RWPE1 (cell line): ENCODE results near the gene RBCK1.
"Not testable (repeated sequence)": the region's sequence is repeated elsewhere in the genome, so short reads cannot be mapped to it uniquely, and the experiment has no call there.

ENCODE experiments used
- CTCF ChIA-PET: fragments of 350-600 bp; sonication (Branson Sonifier 250); formaldehyde crosslinking; extraction: SDS; loops from one replicate; lab custom pipeline; 2021; lab: Yijun Ruan, JAX
- POLR2A ChIA-PET: fragments of 400-600 bp; formaldehyde crosslinking; extraction: SDS; loops from one replicate; lab custom pipeline; 2020; ENCODE audit warnings: antibody characterized with exemption; ENCODE audit not compliant: low non-redundant PET; lab: Yijun Ruan, JAX
- DNase-seq: peaks from one replicate; pipeline ENCODE4 v3.0.0; 2012; ENCODE audit warnings: low spot score
- H3K27ac ChIP-seq: fragments of 450-650 bp; 2 replicates; pipeline ENCODE4 v1.5.1; 2017
- TF ChIP-seq, protein P1 (sequence below): fragments of 450-650 bp; conservative IDR thresholded peaks from 2 replicates; pipeline ENCODE4 v1.5.1; 2017; ENCODE audit warnings: low read depth, mild to moderate bottlenecking

RBCK1 gene

DNA sequence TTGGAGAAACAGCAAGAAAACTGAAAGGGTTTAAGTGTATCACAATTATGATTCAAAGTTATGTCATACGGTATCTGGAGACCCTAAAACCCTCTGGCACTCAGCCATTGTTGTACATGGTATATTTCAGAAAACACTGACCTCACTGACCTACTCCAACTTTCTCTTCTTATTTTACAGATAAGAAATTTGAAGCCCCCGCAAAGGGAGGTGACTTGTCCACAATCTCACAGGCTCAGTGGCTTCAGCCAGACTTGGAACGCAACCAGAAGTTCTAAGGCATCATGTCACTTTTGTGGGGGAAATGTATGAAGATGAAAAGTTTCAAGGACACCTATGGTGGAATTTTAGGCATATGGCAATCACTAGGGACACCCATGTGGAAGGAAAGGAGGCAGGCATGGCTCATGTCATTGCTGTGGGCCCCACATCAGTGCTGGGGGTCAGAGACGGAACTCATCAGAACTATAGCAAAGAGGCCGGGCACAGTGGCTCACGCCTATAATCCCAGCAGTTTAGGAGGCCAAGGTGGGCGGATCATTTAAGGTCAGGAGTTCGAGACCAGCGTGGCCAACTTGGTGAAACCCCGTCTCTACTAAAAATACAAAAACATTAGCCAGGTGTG, 32.7 kb upstream of the RBCK1 start:
- ChIA-PET CTCF (interaction anchor here (0.8 kb wide), 1 partner anchor 13 kb away, joined by 4 read pairs; no protein-coding TSS in a partner anchor), POLR2A (no interaction called here)
- H3K27ac ChIP-seq = peak overlapping the region; percentile 94
- no peak for DNase-seq
- TF ChIP-seq, protein P1, sequence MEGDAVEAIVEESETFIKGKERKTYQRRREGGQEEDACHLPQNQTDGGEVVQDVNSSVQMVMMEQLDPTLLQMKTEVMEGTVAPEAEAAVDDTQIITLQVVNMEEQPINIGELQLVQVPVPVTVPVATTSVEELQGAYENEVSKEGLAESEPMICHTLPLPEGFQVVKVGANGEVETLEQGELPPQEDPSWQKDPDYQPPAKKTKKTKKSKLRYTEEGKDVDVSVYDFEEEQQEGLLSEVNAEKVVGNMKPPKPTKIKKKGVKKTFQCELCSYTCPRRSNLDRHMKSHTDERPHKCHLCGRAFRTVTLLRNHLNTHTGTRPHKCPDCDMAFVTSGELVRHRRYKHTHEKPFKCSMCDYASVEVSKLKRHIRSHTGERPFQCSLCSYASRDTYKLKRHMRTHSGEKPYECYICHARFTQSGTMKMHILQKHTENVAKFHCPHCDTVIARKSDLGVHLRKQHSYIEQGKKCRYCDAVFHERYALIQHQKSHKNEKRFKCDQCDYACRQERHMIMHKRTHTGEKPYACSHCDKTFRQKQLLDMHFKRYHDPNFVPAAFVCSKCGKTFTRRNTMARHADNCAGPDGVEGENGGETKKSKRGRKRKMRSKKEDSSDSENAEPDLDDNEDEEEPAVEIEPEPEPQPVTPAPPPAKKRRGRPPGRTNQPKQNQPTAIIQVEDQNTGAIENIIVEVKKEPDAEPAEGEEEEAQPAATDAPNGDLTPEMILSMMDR = no peak

DNA sequence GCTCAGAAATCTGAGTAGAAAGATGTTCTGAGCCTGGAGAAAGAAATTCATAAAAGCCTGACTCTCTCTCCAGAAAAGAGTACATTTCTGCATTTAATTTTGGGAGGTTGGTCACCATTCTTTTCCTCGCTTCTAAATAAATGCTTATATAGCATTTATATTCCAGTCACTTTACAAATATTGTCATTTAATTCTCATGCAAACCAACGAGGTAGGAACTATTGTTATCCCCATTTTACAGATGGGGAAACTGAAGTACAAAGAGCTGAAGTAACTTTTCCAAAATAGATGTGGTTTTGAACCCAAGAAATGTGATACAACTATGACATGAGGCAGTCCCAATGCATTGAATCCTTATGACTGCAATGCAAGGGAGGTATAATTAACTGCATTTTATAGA, 32.0 kb upstream of the RBCK1 start:
- TF ChIP-seq, protein P1 = no peak
- H3K27ac ChIP-seq = peak overlapping the region; percentile 94; the same call in 1 of the 2 replicates
- no peak for DNase-seq
- POLR2A ChIA-PET = no interaction called here
- CTCF ChIA-PET = no interaction called here

DNA sequence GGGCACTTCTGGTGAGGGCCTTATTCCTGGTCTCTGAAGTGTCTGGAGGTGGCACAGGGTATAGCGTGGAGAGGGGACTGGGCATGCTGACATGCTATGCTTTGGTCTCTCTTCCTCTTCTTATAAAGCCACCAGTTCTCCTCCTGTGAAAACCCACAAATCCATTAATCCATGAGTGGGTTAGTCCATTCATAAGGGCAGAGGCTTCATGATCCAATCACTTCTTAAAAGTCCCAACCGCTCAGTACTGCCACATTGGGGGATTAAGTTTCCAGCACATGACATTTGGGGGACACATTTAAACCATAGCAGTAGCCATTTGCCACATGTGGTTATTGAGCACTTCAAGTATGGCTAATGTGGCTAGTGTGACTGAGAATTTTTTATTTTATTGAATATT, 31.3 kb upstream of the RBCK1 start:
- CTCF ChIA-PET = no interaction called here
- POLR2A ChIA-PET = no interaction called here
- TF ChIP-seq, protein P1 = no peak
- no peak for DNase-seq
- peak overlapping the region; percentile 99; the same call in 1 of the 2 replicates for H3K27ac ChIP-seq

DNA sequence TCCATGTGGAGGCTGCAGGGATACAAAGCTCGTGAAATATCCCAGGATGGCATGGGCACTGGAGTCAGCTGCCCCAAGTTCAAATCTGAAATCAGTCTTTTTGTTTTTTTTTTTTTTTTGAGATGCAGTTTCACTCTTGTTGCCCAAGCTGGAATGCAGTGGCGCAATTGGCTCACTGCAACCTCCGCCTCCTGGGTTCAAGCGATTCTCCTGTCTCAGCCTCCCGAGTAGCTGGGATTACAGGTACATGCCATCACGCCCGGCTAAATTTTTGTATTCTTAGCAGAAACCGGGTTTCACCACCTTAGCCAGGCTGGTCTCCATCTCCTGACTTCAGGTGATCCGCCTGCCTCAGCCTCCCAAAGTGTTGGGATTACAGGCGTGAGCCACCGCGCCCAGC, 30.5 kb upstream of the RBCK1 start:
- CTCF ChIA-PET = interaction anchor here (0.6 to 1.1 kb wide), 3 partner anchors 9 to 35 kb away, joined by 3 to 5 read pairs (median 3); no protein-coding TSS in a partner anchor
- DNase-seq, POLR2A ChIA-PET: not testable (repeated sequence)
- peak overlapping the region; percentile 99 for H3K27ac ChIP-seq

DNA sequence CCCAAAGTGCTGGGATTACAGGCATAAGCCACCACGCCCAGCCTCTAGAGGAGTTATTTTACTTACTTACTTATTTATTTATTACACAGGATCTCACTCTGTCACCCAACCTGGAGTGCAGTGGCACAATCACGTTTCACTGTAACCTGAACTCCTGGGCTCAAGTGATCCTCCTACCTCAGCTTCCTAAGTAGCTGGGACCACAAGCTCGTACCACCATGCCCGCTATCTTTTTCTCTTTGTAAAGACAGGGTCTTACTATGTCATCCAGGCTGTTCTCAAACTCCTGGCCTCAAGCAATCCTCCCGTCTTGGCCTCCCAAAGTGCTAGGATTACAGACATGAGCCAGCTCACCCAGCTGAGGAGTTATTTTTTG, 29.1 kb upstream of the RBCK1 start:
- DNase-seq = no peak
- TF ChIP-seq, protein P1 = no peak
- CTCF ChIA-PET = no interaction called here
- POLR2A ChIA-PET = interaction anchor here (0.8 to 3.5 kb wide), 2 partner anchors 16 to 28 kb away, joined by 3 to 41 read pairs; no protein-coding TSS in a partner anchor
- H3K27ac ChIP-seq = peak overlapping the region; percentile 99

DNA sequence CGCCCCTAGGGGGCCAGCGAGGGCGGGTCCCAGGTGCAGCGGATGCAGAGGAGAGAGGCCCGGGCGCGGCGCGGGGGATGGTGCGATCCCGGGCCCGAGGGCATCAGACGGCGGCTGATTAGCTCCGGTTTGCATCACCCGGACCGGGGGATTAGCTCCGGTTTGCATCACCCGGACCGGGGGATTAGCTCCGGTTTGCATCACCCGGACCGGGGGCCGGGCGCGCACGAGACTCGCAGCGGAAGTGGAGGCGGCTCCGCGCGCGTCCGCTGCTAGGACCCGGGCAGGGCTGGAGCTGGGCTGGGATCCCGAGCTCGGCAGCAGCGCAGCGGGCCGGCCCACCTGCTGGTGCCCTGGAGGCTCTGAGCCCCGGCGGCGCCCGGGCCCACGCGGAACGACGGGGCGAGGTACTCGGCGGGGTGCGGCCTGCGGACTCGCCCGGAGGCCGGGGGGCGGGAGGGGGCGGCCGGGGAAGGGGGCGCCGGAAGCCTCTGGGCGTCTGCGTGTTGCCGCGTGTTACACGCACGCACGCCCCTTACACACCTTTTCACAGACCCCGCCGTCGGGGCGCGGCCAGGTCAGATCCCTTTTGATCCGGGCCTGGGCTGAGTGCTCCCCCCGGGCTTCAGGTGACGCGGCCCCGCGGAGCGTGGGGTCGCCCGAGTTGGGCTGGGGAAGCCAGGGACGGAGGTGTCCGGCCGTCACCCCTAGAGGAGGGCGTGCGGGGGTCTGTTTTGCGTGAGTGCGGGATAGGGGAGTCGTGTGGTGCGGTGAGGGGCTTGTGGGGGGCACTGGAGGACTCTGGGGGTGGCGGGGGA, 27.1 kb upstream of the RBCK1 start:
- ChIA-PET POLR2A (interaction anchor here (0.6 to 3.5 kb wide), 9 partner anchors 10 to 464 kb away, joined by 3 to 41 read pairs (median 7); no protein-coding TSS in a partner anchor), CTCF (interaction anchor here (0.7 to 2.3 kb wide), 2 partner anchors 15 to 18 kb away, joined by 4 to 12 read pairs; no protein-coding TSS in a partner anchor)
- H3K27ac ChIP-seq = peak overlapping the region; percentile 99
- peak; percentile 87 for DNase-seq
- TF ChIP-seq, protein P1 = no peak
